Psoas muscle (tissue), 8 donors: ENCODE results near the gene CTSZ. TPM values are rescaled to one million over a fixed set of nuclear protein-coding genes. Genes with fewer than 3 reads are reported as not detected.

Source experiments
- ATAC-seq, 4 donors: fragments of 200-7000 bp; cut with Tn5 transposase; one replicate each; pipeline ENCODE4 v1.9.1; 2020; ENCODE audit warnings: moderate library complexity in 3 of 4, mild to moderate bottlenecking in 2 of 4
- DNase-seq, 2 donors: peaks; one replicate each; pipeline ENCODE4 v3.0.0-alpha.2; 2020
- H3K27ac ChIP-seq: fragments of 200-600 bp; one replicate; pipeline ENCODE4 v1.8.0; 2022
- H3K27me3 ChIP-seq, 3 donors: fragments of 200-600 bp in 1 of 3; one replicate each; pipeline versions ENCODE4 v1.6.1 to v1.8.0; 2013 to 2022; ENCODE audit warnings: low read length in 2 of 3, mild to moderate bottlenecking in 2 of 3, moderate library complexity in 1 of 3; ENCODE audit not compliant: insufficient read depth in 3 of 3
- H3K36me3 ChIP-seq, 2 donors: fragments of 200-600 bp in 1 of 2; one replicate each; pipeline versions ENCODE4 v1.6.1 to v1.8.0; 2013 to 2022; ENCODE audit warnings: low read depth in 1 of 2, mild to moderate bottlenecking in 1 of 2, moderate library complexity in 1 of 2; ENCODE audit not compliant: insufficient read depth in 1 of 2
- H3K4me1 ChIP-seq: fragments of 200-600 bp; one replicate; pipeline ENCODE4 v1.8.0; 2022
- H3K4me3 ChIP-seq: fragments of 200-600 bp; one replicate; pipeline ENCODE4 v1.8.0; 2022; ENCODE audit warnings: mild to moderate bottlenecking
- H3K9me3 ChIP-seq: fragments of 200-600 bp; one replicate; pipeline ENCODE4 v1.8.0; 2022
- CTCF ChIP-seq: fragments of 200-600 bp; IDR thresholded peaks from one replicate; pipeline ENCODE4 v1.8.0; 2022; ENCODE audit warnings: antibody characterized with exemption
- WGBS, 3 donors: extraction: QIAGEN DNeasy Blood & Tissue Kit; methylation state at CpG; one replicate each; pipeline versions ENCODE4 v1.1.6 to v1.1.7; 2013; 5-methylcytosine and 5-hydroxymethylcytosine counted together
- intact Hi-C, 2 donors: fragments of 100-400 bp; cut with DNase I; formaldehyde crosslinking; loops; one replicate each; pipeline versions ENCODE4 v1.11.0 to v1.14.2; 2022
- polyA plus RNA-seq, 3 donors: library from polyadenylated mRNA; stranded (reverse); fragments of 200-250 nt; gene quantifications; one replicate each; pipeline ENCODE4 v1.2.3, GENCODE V29; 2013
- total RNA-seq, 4 donors: library from RNA; stranded (reverse); fragmentation: NEBNext Ultra II Directional in 2 of 4; extraction: Animal tissue kit (Norgen Biotek cat#: 25700) in 2 of 4; gene quantifications; one replicate each; pipeline versions ENCODE4 v1.2.1 to v1.2.4, GENCODE V29; 2021 to 2023
- donor health status: healthy with polysubstance abuse.
- donor health status: DM: no; HTN: no; CAD: no; lungs with moderate emphysema.
- donor health status: Bipolar disorder and iron deficiency.
- donor health status: healthy.
- donor health status: DM: yes; HTN: yes; CAD: no.
- donor health status: DM: no; HTN: no; CAD: no.
- donor health status: DM: no; HTN: no; CAD: no.
- donor health status: DM: yes; HTN: yes; CAD: no.

Gene CTSZ
- total and polyA plus RNA-seq, 7 donors, result 38.2 to 50.5 (median 42.4) TPM

GRCh38 chr20:58997141-58997770, 9.8 kb downstream of the CTSZ start:
- H3K36me3 ChIP-seq, result peaks cover 2 to 98% of the 10 kb centered on the region in 2 donors
- DNase-seq (peak in 1 of 2 donors; percentile 35), ATAC-seq (no peak)
- no peak overlapping the region for H3K27ac ChIP-seq
- no peak overlapping the region for H3K4me3 ChIP-seq
- intact Hi-C loops, result no loop called here
- 88 to 93% (median 92%) methylated on average over 24 of the region's 24 CpGs for WGBS, 3 donors
- no peaks in the 10 kb centered on the region for H3K27me3 ChIP-seq
- H3K9me3 ChIP-seq, result no peaks in the 10 kb centered on the region
- TF ChIP-seq CTCF, result no peak
- peaks cover 4% of the 10 kb centered on the region for H3K4me1 ChIP-seq

- 89 to 92% (median 90%) methylated on average over 12 of the region's 12 CpGs for WGBS, 3 donors
- DNase-seq, result peak in 1 of 2 donors; percentile 30
- no peak for ATAC-seq
- H3K4me1 ChIP-seq, result peaks cover 8% of the 10 kb centered on the region
- H3K27ac ChIP-seq, result no peak overlapping the region
- intact Hi-C loops, result no loop called here
- peaks cover 5 to 99% of the 10 kb centered on the region in 2 donors for H3K36me3 ChIP-seq
- H3K4me3 ChIP-seq, result no peak overlapping the region
- TF ChIP-seq CTCF, result no peak
- no peaks in the 10 kb centered on the region for H3K9me3 ChIP-seq
- no peaks in the 10 kb centered on the region for H3K27me3 ChIP-seq
Observed at GRCh38 chr20:58996226-58996611, 10.8 kb downstream of the CTSZ start.

GRCh38 chr20:58995461-58996225, 11.4 kb downstream of the CTSZ start:
- Histone ChIP-seq H3K27ac (peak overlapping the region; percentile 4), H3K4me3 (no peak overlapping the region), H3K27me3 (no peaks in the 10 kb centered on the region), H3K36me3 (peaks cover 7 to 99% of the 10 kb centered on the region in 2 donors), H3K4me1 (peaks cover 8% of the 10 kb centered on the region), H3K9me3 (no peaks in the 10 kb centered on the region)
- 82 to 88% (median 85%) methylated on average over 15 to 18 of the region's 18 CpGs for WGBS, 3 donors
- TF ChIP-seq CTCF, result no peak
- ATAC-seq (no peak), DNase-seq (peak in 1 of 2 donors; percentile 28)
- intact Hi-C loops, result no loop called here

GRCh38 chr20:58994390-58995159, 12.5 kb downstream of the CTSZ start:
- WGBS, 3 donors, result 69 to 79% (median 70%) methylated on average over 17 of the region's 17 CpGs
- Histone ChIP-seq H3K4me1 (peaks cover 8% of the 10 kb centered on the region), H3K4me3 (no peak overlapping the region), H3K27ac (no peak overlapping the region), H3K9me3 (no peaks in the 10 kb centered on the region), H3K36me3 (peaks cover 7 to 100% of the 10 kb centered on the region in 2 donors), H3K27me3 (no peaks in the 10 kb centered on the region)
- ATAC-seq (no peak), DNase-seq (peak in 1 of 2 donors; percentile 34)
- TF ChIP-seq CTCF, result no peak
- intact Hi-C loops, result no loop called here
